ENCODE data around the gene MSMB. TPM values are rescaled to one million over a fixed set of nuclear protein-coding genes. Genes with fewer than 3 reads are reported as not detected.

MSMB gene
- total and polyA plus RNA-seq, 9 of the 15 experiments (the other 6 are each of a cell fraction or from before 2014, with no cell fraction given): 0.21 to 0.60 TPM; not detected in 7

DNA sequence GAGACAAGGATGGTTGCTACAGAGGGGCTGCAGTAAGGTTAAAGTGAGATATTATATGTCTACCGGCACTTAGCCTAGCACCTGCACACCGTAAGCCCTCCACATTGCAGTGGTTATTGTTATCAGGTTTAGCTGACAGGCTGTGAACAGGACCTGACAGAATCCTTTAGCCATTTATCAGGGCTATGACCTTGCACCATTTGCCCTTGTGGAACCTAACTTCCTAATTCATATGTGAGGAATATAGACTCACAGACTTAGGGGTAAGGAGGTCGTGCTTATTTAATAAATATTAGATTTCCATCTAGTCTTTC, 25.8 kb downstream of the MSMB start (continued):
- TF ChIP-seq, protein P1, sequence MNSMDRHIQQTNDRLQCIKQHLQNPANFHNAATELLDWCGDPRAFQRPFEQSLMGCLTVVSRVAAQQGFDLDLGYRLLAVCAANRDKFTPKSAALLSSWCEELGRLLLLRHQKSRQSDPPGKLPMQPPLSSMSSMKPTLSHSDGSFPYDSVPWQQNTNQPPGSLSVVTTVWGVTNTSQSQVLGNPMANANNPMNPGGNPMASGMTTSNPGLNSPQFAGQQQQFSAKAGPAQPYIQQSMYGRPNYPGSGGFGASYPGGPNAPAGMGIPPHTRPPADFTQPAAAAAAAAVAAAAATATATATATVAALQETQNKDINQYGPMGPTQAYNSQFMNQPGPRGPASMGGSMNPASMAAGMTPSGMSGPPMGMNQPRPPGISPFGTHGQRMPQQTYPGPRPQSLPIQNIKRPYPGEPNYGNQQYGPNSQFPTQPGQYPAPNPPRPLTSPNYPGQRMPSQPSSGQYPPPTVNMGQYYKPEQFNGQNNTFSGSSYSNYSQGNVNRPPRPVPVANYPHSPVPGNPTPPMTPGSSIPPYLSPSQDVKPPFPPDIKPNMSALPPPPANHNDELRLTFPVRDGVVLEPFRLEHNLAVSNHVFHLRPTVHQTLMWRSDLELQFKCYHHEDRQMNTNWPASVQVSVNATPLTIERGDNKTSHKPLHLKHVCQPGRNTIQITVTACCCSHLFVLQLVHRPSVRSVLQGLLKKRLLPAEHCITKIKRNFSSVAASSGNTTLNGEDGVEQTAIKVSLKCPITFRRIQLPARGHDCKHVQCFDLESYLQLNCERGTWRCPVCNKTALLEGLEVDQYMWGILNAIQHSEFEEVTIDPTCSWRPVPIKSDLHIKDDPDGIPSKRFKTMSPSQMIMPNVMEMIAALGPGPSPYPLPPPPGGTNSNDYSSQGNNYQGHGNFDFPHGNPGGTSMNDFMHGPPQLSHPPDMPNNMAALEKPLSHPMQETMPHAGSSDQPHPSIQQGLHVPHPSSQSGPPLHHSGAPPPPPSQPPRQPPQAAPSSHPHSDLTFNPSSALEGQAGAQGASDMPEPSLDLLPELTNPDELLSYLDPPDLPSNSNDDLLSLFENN (IDR thresholded peaks at IDR 0.05; ENCODE audit: low read depth in 2 of 2, low read length in 2 of 2): no peak
- TF ChIP-seq SMARCA4 (IDR thresholded peaks at IDR 0.05): peak; percentile 61
- no peak for TF ChIP-seq MAFG (tag; conservative IDR thresholded peaks at IDR 0.05)
- no peak for TF ChIP-seq SAFB (IDR thresholded peaks at IDR 0.05; ENCODE audit: borderline replicate concordance, low read depth, low read length)
- 0 out of 2 replicates have a peak, but pooled peaks have one; percentile 25 for TF ChIP-seq BACH1 (tag; IDR thresholded peaks at IDR 0.05)
- TF ChIP-seq YY1 (IDR thresholded peaks at IDR 0.05; ENCODE audit: borderline replicate concordance in 1 of 3, control insufficient read depth in 1 of 3, extremely low read depth in 1 of 3, insufficient read depth in 3 of 3, insufficient read length in 1 of 3, insufficient replicate concordance in 2 of 3, low read depth in 1 of 3, low read length in 2 of 3): no peak
- TF ChIP-seq, protein P2, sequence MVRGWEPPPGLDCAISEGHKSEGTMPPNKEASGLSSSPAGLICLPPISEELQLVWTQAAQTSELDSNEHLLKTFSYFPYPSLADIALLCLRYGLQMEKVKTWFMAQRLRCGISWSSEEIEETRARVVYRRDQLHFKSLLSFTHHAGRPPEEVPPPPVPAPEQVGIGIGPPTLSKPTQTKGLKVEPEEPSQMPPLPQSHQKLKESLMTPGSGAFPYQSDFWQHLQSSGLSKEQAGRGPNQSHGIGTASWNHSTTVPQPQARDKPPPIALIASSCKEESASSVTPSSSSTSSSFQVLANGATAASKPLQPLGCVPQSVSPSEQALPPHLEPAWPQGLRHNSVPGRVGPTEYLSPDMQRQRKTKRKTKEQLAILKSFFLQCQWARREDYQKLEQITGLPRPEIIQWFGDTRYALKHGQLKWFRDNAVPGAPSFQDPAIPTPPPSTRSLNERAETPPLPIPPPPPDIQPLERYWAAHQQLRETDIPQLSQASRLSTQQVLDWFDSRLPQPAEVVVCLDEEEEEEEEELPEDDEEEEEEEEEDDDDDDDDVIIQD (CRISPR knock-in tag; IDR thresholded peaks at IDR 0.05): no peak
- no peak for TF ChIP-seq ZC3H8 (IDR thresholded peaks at IDR 0.05)
- peak; percentile 99 for TF ChIP-seq ESRRA (IDR thresholded peaks at IDR 0.05; ENCODE audit: borderline replicate concordance, low read depth)
- TF ChIP-seq POLR3A (IDR thresholded peaks at IDR 0.05; ENCODE audit: borderline replicate concordance, extremely low read depth, insufficient read depth, insufficient read length): no peak
- TF ChIP-seq SIN3B (IDR thresholded peaks at IDR 0.05; ENCODE audit: low read depth): no peak
- TF ChIP-seq TCF3 (CRISPR knock-in tag; IDR thresholded peaks at IDR 0.05): peak; percentile 70
- no peak for TF ChIP-seq KLF10 (CRISPR knock-in tag; IDR thresholded peaks at IDR 0.05)
- no peak for TF ChIP-seq ZSCAN29 (IDR thresholded peaks at IDR 0.05)
- no peak for TF ChIP-seq ELF4 (CRISPR knock-in tag; IDR thresholded peaks at IDR 0.05)
- TF ChIP-seq SMARCE1 (IDR thresholded peaks at IDR 0.05): no peak
- peak; percentile 60 for TF ChIP-seq EP300 (IDR thresholded peaks at IDR 0.05; ENCODE audit: low read length)
- no peak for TF ChIP-seq SRSF1 (IDR thresholded peaks at IDR 0.05; ENCODE audit: low read depth, low read length)
- TF ChIP-seq DDX20 (tag; IDR thresholded peaks at IDR 0.05; ENCODE audit: low read depth): no peak
- TF ChIP-seq SMAD3 (CRISPR knock-in tag; conservative IDR thresholded peaks at IDR 0.05): no peak
- TF ChIP-seq CREM (IDR thresholded peaks at IDR 0.05; ENCODE audit: low read depth): peak; percentile 14; the same call in 1 of the 2 replicates
- TF ChIP-seq, protein P3, sequence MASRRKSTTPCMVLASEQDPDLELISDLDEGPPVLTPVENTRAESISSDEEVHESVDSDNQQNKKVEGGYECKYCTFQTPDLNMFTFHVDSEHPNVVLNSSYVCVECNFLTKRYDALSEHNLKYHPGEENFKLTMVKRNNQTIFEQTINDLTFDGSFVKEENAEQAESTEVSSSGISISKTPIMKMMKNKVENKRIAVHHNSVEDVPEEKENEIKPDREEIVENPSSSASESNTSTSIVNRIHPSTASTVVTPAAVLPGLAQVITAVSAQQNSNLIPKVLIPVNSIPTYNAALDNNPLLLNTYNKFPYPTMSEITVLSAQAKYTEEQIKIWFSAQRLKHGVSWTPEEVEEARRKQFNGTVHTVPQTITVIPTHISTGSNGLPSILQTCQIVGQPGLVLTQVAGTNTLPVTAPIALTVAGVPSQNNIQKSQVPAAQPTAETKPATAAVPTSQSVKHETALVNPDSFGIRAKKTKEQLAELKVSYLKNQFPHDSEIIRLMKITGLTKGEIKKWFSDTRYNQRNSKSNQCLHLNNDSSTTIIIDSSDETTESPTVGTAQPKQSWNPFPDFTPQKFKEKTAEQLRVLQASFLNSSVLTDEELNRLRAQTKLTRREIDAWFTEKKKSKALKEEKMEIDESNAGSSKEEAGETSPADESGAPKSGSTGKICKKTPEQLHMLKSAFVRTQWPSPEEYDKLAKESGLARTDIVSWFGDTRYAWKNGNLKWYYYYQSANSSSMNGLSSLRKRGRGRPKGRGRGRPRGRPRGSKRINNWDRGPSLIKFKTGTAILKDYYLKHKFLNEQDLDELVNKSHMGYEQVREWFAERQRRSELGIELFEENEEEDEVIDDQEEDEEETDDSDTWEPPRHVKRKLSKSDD (conservative IDR thresholded peaks at IDR 0.05; ENCODE audit: low read length): no peak
- no peak for TF ChIP-seq RBM17 (IDR thresholded peaks at IDR 0.05; ENCODE audit: borderline replicate concordance, low read depth, low read length)
